BE2C (cell line): ENCODE data around the gene RASGEF1C.

Experiments
- DNase-seq: peaks from one replicate; pipeline ENCODE4 v3.0.0-alpha.2; 2020
- H3K27me3 ChIP-seq: fragments of 250-450 bp; sonication (Bioruptor Pico); 2 replicates; pipeline ENCODE4 v1.5.1; 2020; ENCODE audit warnings: mild to moderate bottlenecking
- H3K36me3 ChIP-seq: fragments of 250-450 bp; sonication (Bioruptor Pico); 2 replicates; pipeline ENCODE4 v1.5.1; 2020; ENCODE audit warnings: mild to moderate bottlenecking
- H3K4me1 ChIP-seq: fragments of 250-450 bp; sonication (Bioruptor Pico); 2 replicates; pipeline ENCODE4 v1.5.1; 2020
- H3K4me3 ChIP-seq: 2 replicates; pipeline ENCODE4 v1.5.1; 2011; ENCODE audit warnings: low read depth, low read length
- H3K9me3 ChIP-seq: fragments of 250-450 bp; sonication (Bioruptor Pico); 2 replicates; pipeline ENCODE4 v1.5.1; 2020
- TF ChIP-seq, protein P1 (sequence below): IDR thresholded peaks from 2 replicates; pipeline ENCODE4 v1.5.1; 2012; ENCODE audit warnings: mild to moderate bottlenecking, low read depth, low read length

The RASGEF1C gene

DNA sequence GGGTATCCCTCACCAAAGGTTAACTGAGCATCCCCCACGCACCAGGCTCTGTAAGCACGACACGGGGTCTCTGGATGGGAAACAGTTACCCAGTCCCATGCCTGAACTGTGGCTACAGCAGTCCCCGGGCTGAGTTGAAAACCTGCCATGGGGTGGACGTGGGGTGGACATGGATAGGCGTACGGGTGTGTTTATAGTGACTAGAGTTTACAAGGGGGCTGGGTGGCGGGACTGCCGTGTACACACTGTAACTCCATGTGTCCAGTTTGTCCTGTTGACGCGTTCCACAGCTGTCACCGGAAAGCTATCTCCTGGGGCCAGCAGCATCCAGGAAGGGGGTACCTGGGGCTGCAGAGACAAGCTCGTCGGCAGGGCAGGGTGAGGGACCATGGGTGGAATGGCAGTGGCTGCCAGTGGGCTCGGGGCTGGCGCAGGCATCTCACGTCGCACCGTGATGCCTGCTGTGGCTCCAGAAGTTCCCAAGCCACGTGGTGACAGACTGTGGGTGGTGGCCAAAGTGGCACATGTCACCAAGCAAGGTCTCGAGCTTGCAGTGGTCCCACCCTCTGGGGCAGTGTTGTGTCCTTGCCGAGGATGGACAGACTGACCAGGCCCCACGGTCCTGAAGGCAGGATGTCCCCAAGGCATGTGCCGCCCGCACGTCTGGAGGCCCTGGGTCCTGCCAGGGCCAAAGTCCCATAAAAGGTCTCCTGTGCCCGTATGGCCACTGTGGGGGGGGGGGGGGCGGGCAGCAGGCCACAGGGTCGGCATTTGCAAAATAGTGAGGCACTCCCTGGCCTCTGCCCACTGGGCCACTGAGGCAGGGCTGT lies 108.2 kb downstream of the RASGEF1C start:
- Histone ChIP-seq H3K9me3 (no peaks in the 10 kb centered on the region), H3K36me3 (no peaks in the 10 kb centered on the region), H3K4me3 (no peak overlapping the region), H3K27me3 (no peaks in the 10 kb centered on the region), H3K4me1 (no peaks in the 10 kb centered on the region)
- TF ChIP-seq, protein P1, sequence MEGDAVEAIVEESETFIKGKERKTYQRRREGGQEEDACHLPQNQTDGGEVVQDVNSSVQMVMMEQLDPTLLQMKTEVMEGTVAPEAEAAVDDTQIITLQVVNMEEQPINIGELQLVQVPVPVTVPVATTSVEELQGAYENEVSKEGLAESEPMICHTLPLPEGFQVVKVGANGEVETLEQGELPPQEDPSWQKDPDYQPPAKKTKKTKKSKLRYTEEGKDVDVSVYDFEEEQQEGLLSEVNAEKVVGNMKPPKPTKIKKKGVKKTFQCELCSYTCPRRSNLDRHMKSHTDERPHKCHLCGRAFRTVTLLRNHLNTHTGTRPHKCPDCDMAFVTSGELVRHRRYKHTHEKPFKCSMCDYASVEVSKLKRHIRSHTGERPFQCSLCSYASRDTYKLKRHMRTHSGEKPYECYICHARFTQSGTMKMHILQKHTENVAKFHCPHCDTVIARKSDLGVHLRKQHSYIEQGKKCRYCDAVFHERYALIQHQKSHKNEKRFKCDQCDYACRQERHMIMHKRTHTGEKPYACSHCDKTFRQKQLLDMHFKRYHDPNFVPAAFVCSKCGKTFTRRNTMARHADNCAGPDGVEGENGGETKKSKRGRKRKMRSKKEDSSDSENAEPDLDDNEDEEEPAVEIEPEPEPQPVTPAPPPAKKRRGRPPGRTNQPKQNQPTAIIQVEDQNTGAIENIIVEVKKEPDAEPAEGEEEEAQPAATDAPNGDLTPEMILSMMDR: no peak
- DNase-seq: no peak

DNA sequence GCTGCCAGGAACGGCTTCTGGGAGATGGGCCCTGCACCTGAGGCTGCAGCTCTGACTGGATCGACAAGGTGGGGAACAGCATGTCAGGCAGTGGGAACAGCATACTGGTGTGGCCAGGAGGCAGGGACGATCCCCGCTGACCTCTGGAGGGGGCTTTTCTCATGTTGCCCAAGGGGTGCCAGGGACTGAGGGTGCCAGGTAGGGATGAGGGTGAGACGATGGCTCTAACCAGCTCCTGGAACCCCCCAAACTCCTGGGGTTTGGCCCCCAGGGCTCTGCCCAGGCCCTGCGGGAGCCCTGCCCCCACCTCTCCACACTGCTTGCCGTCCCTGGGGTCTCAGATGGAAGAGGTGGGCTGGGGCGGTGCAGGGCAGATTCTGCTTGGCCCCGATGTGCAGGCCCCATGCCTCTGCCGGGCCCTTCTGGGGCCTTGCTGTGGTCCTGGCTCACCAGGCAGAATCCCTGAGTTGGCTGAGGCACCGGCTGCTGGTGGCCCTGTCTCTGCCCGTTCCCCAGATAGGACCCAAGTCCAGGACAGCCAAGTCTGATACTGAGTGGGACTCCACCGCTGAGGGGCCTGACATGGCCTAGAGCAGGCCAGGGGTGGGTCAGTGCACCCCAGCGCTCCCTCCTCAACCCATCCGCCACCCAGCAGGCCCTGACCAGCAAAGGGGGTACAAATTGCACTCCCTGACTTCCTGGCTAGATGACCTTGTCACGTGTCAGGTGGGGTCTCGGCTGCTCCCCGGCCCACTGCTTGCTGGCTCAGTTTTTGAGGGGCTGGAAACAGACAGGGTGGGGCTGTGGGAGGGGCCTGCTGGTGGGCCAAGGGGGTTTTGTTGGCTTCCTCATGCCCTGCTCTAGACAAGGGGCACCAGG lies 109.0 kb downstream of the RASGEF1C start:
- TF ChIP-seq, protein P1: no peak
- H3K9me3 ChIP-seq: no peaks in the 10 kb centered on the region
- H3K4me3 ChIP-seq: no peak overlapping the region
- H3K36me3 ChIP-seq: no peaks in the 10 kb centered on the region
- DNase-seq: no peak
- H3K4me1 ChIP-seq: no peaks in the 10 kb centered on the region
- H3K27me3 ChIP-seq: no peaks in the 10 kb centered on the region

DNA sequence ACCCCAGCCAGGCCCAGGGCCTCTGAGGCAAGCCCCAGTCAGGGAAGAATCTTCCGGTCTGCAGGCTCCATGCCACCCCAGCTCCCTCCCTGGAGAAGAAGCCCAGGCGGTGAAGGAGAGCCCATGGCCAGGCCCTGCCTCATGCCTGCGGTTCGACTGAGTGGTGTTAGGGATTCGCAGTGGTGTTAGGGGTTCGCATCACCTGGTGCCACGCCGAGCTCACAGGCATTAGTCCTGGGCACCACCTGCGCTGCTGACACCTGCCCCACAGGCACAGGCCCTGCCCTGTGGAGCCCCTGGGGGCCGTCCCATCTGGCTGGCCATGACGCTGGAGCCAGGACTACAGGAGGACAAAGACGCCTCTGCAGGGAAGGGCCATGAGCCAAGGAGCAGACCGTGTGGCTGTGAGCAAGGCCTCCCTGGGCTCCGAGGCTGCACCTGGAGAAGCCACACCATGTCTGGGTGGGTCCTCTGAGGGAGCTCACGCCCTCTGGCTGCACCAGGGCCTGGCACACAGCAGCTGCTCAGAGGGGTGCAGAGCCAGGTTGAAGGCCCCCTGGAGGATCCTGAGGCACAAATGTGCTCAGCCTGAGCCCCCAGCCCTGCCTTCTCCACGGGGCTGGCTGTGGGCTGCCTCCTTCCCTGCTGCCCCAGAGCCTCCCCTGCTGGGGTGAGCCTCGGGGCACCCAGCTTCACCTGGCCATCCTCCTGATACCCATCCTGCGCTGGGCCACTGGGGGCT lies 109.8 kb downstream of the RASGEF1C start:
- Histone ChIP-seq H3K9me3 (no peaks in the 10 kb centered on the region), H3K27me3 (no peaks in the 10 kb centered on the region), H3K4me1 (no peaks in the 10 kb centered on the region), H3K36me3 (no peaks in the 10 kb centered on the region), H3K4me3 (no peak overlapping the region)
- TF ChIP-seq, protein P1: no peak
- DNase-seq: no peak

DNA sequence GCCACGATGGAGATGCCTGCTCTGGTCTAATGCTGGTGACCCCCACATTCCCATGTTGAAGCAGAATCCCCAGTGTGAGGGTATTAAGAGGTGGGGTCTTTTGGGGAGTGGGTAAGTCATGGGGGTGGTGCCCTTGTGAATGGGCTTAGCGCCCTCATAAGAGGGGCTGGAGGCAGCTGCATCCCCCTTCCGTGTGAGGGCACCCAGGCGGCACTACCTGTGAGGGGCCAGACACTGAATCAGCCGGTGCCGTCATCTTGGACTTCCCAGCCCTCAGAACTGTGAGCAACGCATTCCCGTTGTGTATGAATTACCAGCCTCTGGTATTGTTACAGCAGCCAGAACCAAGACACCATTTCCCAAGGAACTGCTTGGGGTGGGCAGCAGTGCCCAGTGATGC lies 110.5 kb downstream of the RASGEF1C start:
- no peaks in the 10 kb centered on the region for H3K36me3 ChIP-seq
- H3K9me3 ChIP-seq: no peaks in the 10 kb centered on the region
- no peaks in the 10 kb centered on the region for H3K4me1 ChIP-seq
- H3K27me3 ChIP-seq: no peaks in the 10 kb centered on the region
- H3K4me3 ChIP-seq: no peak overlapping the region
- no peak for DNase-seq
- TF ChIP-seq, protein P1: no peak

DNA sequence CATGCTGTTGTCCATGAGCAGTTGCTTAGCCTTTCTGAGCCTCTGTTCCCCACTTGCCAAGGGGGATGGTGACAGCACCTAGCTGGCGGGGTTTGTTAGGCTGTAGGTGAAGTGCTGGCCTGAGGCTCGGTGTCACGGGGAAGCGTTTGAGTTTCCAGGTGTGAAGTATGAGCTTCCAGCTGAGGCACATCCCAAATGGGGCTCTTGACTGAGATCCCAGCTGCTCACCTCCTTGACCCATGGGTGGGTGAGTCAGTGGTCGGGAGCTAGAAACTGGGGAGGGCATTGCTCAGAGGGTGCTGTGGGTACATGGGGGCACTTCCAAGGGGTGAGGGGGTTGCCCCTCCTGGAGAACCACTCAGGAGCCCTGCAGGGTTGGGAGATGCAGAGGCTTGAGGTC lies 111.1 kb downstream of the RASGEF1C start:
- DNase-seq: no peak
- Histone ChIP-seq H3K4me3 (no peak overlapping the region), H3K36me3 (no peaks in the 10 kb centered on the region), H3K4me1 (no peaks in the 10 kb centered on the region), H3K27me3 (no peaks in the 10 kb centered on the region), H3K9me3 (no peaks in the 10 kb centered on the region)
- TF ChIP-seq, protein P1: no peak
